Astrocyte of the cerebellum (primary cell): ENCODE data around the gene TEPSIN.

Experiments used
- DNase-seq: peaks from one replicate; pipeline ENCODE4 v3.0.0-alpha.2; 2011; ENCODE audit warnings: low read depth
- H3K4me3 ChIP-seq: 2 replicates; pipeline ENCODE4 v1.5.1; 2011; ENCODE audit warnings: mild to moderate bottlenecking, low read depth, low read length, moderate library complexity
- CTCF ChIP-seq: IDR thresholded peaks from 2 replicates; pipeline ENCODE4 v1.5.1; 2012; ENCODE audit warnings: low read length, low read depth, moderate library complexity, mild to moderate bottlenecking; ENCODE audit errors: missing control alignments
- in situ Hi-C: cut with HindIII; loops from 2 replicates; pipeline ENCODE4 v1.10.0; 2017; ENCODE audit warnings: low sequenced_read_pairs

The TEPSIN gene

GRCh38 chr17:81238815-81239713 lies at the start of gene TEPSIN, which contains the start of gene NDUFAF8:
Gene TEPSIN, minus strand, starts transcription at chr17:81239055. Its CDS starts 22 bp downstream, at chr17:81239033.
Gene NDUFAF8, plus strand, starts transcription at chr17:81239318. Its CDS starts 46 bp downstream, at chr17:81239364.
- peak within 1 kb of the TSS; percentile 84 for H3K4me3 ChIP-seq
- in situ Hi-C loops = no loop called here
- no peak for TF ChIP-seq CTCF
- peak; percentile 99 for DNase-seq

GRCh38 chr17:81287741-81288430 lies 49.0 kb upstream of the TEPSIN start:
- H3K4me3 ChIP-seq = no peak overlapping the region
- DNase-seq = no peak
- no peak for TF ChIP-seq CTCF
- in situ Hi-C loops = loop anchor here (10.0 kb wide), 1 partner anchor 107 kb away; the partner anchor contains the start of gene BAHCC1

GRCh38 chr17:81287152-81287551 lies 48.3 kb upstream of the TEPSIN start:
- no peak for TF ChIP-seq CTCF
- no peak overlapping the region for H3K4me3 ChIP-seq
- DNase-seq = no peak
- in situ Hi-C loops = loop anchor here (10.0 kb wide), 1 partner anchor 108 kb away; the partner anchor contains the start of gene BAHCC1

GRCh38 chr17:81286491-81287145 lies 47.8 kb upstream of the TEPSIN start:
- no peak for DNase-seq
- no peak for TF ChIP-seq CTCF
- no peak overlapping the region for H3K4me3 ChIP-seq
- in situ Hi-C loops = loop anchor here (10.0 kb wide), 1 partner anchor 108 kb away; the partner anchor contains the start of gene BAHCC1

GRCh38 chr17:81285894-81286293 lies 47.0 kb upstream of the TEPSIN start:
- TF ChIP-seq CTCF = no peak
- in situ Hi-C loops = loop anchor here (10.0 kb wide), 1 partner anchor 109 kb away; the partner anchor contains the start of gene BAHCC1
- no peak overlapping the region for H3K4me3 ChIP-seq
- no peak for DNase-seq

- TF ChIP-seq CTCF = no peak
- in situ Hi-C loops = loop anchor here (10.0 kb wide), 1 partner anchor 109 kb away; the partner anchor contains the start of gene BAHCC1
- H3K4me3 ChIP-seq = no peak overlapping the region
- no peak for DNase-seq
Observed at GRCh38 chr17:81285179-81285878, 46.5 kb upstream of the TEPSIN start.
